T-cell (primary cell): ENCODE measurements around the gene HERPUD2. TPM values are rescaled to one million over a fixed set of nuclear protein-coding genes. Genes with fewer than 3 reads are reported as not detected.

ENCODE experiments used
- ATAC-seq, 4 experiments: fragments of 200-7000 bp in 3 of 4; fragments of 150-1000 bp in 1 of 4; cut with Tn5 transposase; replicated peaks in 1 of 4; 1 replicate in 3 of 4; 2 replicates in 1 of 4; pipeline ENCODE4 v1.10.0; 2021; ENCODE audit warnings: moderate library complexity in 3 of 4, mild to moderate bottlenecking in 2 of 4, moderate number of reproducible peaks in 1 of 4
- CTCF ChIA-PET, 2 donors: fragments of 300-600 bp; sonication (Branson Sonifier 250); formaldehyde crosslinking; loops; one replicate each; lab custom pipeline; 2022; ENCODE audit warnings: antibody characterized with exemption in 2 of 2; lab: Charles Lee
- POLR2A ChIA-PET, 2 donors: fragments of 300-600 bp; sonication (Branson Sonifier 250); formaldehyde crosslinking; loops; one replicate each; lab custom pipeline; 2022; ENCODE audit warnings: antibody characterized with exemption in 2 of 2; lab: Charles Lee
- DNase-seq, 35 experiments: peaks; one replicate each; pipeline versions ENCODE4 v3.0.0 to v3.0.0-alpha.2; 2013 to 2023
- H3K27ac ChIP-seq: one replicate; pipeline ENCODE4 v1.5.1; 2013; ENCODE audit warnings: low read length
- H3K27me3 ChIP-seq, 2 experiments: replicated peaks in 1 of 2; 1 replicate in 1 of 2; 2 replicates in 1 of 2; pipeline versions ENCODE4 v1.6.1 to v1.7.0; 2013; ENCODE audit warnings: low read length in 1 of 2, mixed read lengths in 1 of 2; ENCODE audit not compliant: control insufficient read depth in 2 of 2, insufficient read depth in 2 of 2; ENCODE audit errors: extremely low read depth in 1 of 2
- H3K36me3 ChIP-seq, 2 donors: 1 replicate in 1 of 2; 2 replicates in 1 of 2; pipeline versions ENCODE4 v1.6.1 to v1.7.0; 2013; ENCODE audit warnings: low read length in 1 of 2; ENCODE audit not compliant: control insufficient read depth in 2 of 2, insufficient read depth in 1 of 2; ENCODE audit errors: extremely low read depth in 1 of 2
- H3K4me1 ChIP-seq, 2 experiments: 1 replicate in 1 of 2; 2 replicates in 1 of 2; pipeline versions ENCODE4 v1.6.1 to v1.7.0; 2013; ENCODE audit warnings: low read length in 2 of 2, mixed read lengths in 1 of 2; ENCODE audit not compliant: insufficient read depth in 2 of 2, control insufficient read depth in 1 of 2; ENCODE audit errors: extremely low read depth in 1 of 2
- H3K4me3 ChIP-seq, 2 donors: 1 replicate in 1 of 2; 2 replicates in 1 of 2; pipeline versions ENCODE4 v1.5.1 to v1.7.0; 2013; ENCODE audit warnings: mild to moderate bottlenecking in 2 of 2, low read length in 1 of 2, moderate library complexity in 1 of 2; ENCODE audit not compliant: control insufficient read depth in 1 of 2; ENCODE audit errors: extremely low read depth in 1 of 2
- H3K9me3 ChIP-seq: 2 replicates; pipeline ENCODE4 v1.7.0; 2013
- H3K27ac Mint-ChIP-seq, 2 donors: one replicate each; pipeline ENCODE4 v1.8.0; 2020 to 2021; ENCODE audit warnings: mild to moderate bottlenecking in 2 of 2, mixed read lengths in 2 of 2
- H3K27me3 Mint-ChIP-seq, 2 donors: one replicate each; pipeline ENCODE4 v1.8.0; 2021 to 2022; ENCODE audit warnings: mixed read lengths in 2 of 2
- H3K36me3 Mint-ChIP-seq: one replicate; pipeline ENCODE4 v1.8.0; 2021; ENCODE audit warnings: mixed read lengths
- H3K4me1 Mint-ChIP-seq, 3 donors: one replicate each; pipeline ENCODE4 v1.8.0; 2020 to 2022; ENCODE audit warnings: mixed read lengths in 3 of 3, mild to moderate bottlenecking in 1 of 3
- H3K4me3 Mint-ChIP-seq, 3 donors: one replicate each; pipeline ENCODE4 v1.8.0; 2020 to 2022; ENCODE audit warnings: mild to moderate bottlenecking in 3 of 3, mixed read lengths in 3 of 3, moderate library complexity in 3 of 3
- H3K9me3 Mint-ChIP-seq, 3 donors: one replicate each; pipeline ENCODE4 v1.8.0; 2020 to 2022; ENCODE audit warnings: mixed read lengths in 3 of 3
- WGBS: methylation state at CpG from one replicate; pipeline ENCODE4 v1.1.5; 2013; ENCODE audit warnings: missing lambda C conversion rate; ENCODE audit not compliant: insufficient coverage; 5-methylcytosine and 5-hydroxymethylcytosine counted together
- total RNA-seq, 35 experiments: library from RNA in 6 of 35; stranded (reverse) in 6 of 35; fragments of 120-200 nt in 1 of 35; gene quantifications; one replicate each; pipeline versions ENCODE4 v1.2.1 to v1.2.4 and lab custom pipeline; 2013 to 2026

The HERPUD2 gene
- total RNA-seq, 5 donors from 2014 or later (not counting 1 experiment from before 2014, with no cell fraction given): 58.4 to 122 (median 67.5) TPM

- ChIA-PET CTCF (no interaction called here), POLR2A (interaction anchor here in 1 of 2 donors (0.6 kb wide), 1 partner anchor 41 kb away, joined by 5 read pairs; no protein-coding TSS in a partner anchor)
- H3K9me3 ChIP-seq: peaks cover 6% of the 10 kb centered on the region
- H3K4me3 ChIP-seq: no peak overlapping the region
- H3K27me3 Mint-ChIP-seq: no peaks in the 10 kb centered on the region
- H3K4me1 ChIP-seq: peaks cover 12 to 34% of the 10 kb centered on the region in 2 experiments
- H3K27ac ChIP-seq: no peak overlapping the region
- peak overlapping the region in 1 of 2 donors; percentile 30 for H3K27ac Mint-ChIP-seq
- no CpG with 5 or more reads among the region's 3 CpGs for whole genome bisulfite sequencing
- ATAC-seq: no peak
- H3K4me1 Mint-ChIP-seq: peaks cover 81 to 92% (median 88%) of the 10 kb centered on the region in 3 donors
- H3K36me3 Mint-ChIP-seq: peaks cover 51% of the 10 kb centered on the region
- no peaks in the 10 kb centered on the region for H3K27me3 ChIP-seq
- H3K4me3 Mint-ChIP-seq: no peak overlapping the region
- H3K9me3 Mint-ChIP-seq: peaks cover 4 to 21% (median 12%) of the 10 kb centered on the region in 3 donors
- DNase-seq: no peak
- peaks cover 0 to 15% of the 10 kb centered on the region in 2 donors for H3K36me3 ChIP-seq
These were observed 45.2 kb downstream of the HERPUD2 start for GRCh38 chr7:35649711-35650110.

- Mint-ChIP-seq H3K9me3 (peaks cover 4 to 11% (median 7%) of the 10 kb centered on the region in 3 donors), H3K36me3 (peaks cover 40% of the 10 kb centered on the region), H3K27me3 (no peaks in the 10 kb centered on the region), H3K27ac (no peak overlapping the region), H3K4me1 (peaks cover 78 to 90% (median 85%) of the 10 kb centered on the region in 3 donors), H3K4me3 (no peak overlapping the region)
- ChIA-PET POLR2A (no interaction called here), CTCF (interaction anchor here in 1 of 2 donors (0.6 kb wide), 2 partner anchors 38 to 638 kb away, joined by 3 to 6 read pairs; no protein-coding TSS in a partner anchor)
- ATAC-seq: no peak
- Histone ChIP-seq H3K27me3 (no peaks in the 10 kb centered on the region), H3K27ac (no peak overlapping the region), H3K4me1 (peaks cover 12 to 32% of the 10 kb centered on the region in 2 experiments), H3K36me3 (peaks cover 0 to 15% of the 10 kb centered on the region in 2 donors), H3K4me3 (no peak overlapping the region), H3K9me3 (peaks cover 5% of the 10 kb centered on the region)
- WGBS: 86% methylated on average over 1 of the region's 3 CpGs
- no peak for DNase-seq
These were observed 46.6 kb downstream of the HERPUD2 start for GRCh38 chr7:35648367-35648766.

GRCh38 chr7:35647171-35647574 lies 47.8 kb downstream of the HERPUD2 start:
- ATAC-seq (no peak), DNase-seq (no peak)
- Histone ChIP-seq H3K27me3 (no peaks in the 10 kb centered on the region), H3K9me3 (no peaks in the 10 kb centered on the region), H3K27ac (no peak overlapping the region), H3K36me3 (peaks cover 0 to 15% of the 10 kb centered on the region in 2 donors), H3K4me1 (peaks cover 12 to 27% of the 10 kb centered on the region in 2 experiments), H3K4me3 (no peak overlapping the region)
- CTCF ChIA-PET: interaction anchor here in 1 of 2 donors (1.2 to 1.3 kb wide), 2 partner anchors 18 to 154 kb away, joined by 3 to 5 read pairs; partner anchors contain the start of gene SEPTIN7
- Mint-ChIP-seq H3K27ac (peak overlapping the region; percentile 29 to 57), H3K27me3 (no peaks in the 10 kb centered on the region), H3K4me1 (peaks cover 80 to 90% (median 85%) of the 10 kb centered on the region in 3 donors), H3K4me3 (peak overlapping the region in 2 of 3 donors; percentile 37 to 57), H3K9me3 (peaks cover 0 to 4% (median 2%) of the 10 kb centered on the region in 3 donors), H3K36me3 (peaks cover 40% of the 10 kb centered on the region)
- POLR2A ChIA-PET: no interaction called here
- WGBS: 80% methylated on average over 3 of the region's 4 CpGs

GRCh38 chr7:35646289-35647023 lies 48.5 kb downstream of the HERPUD2 start:
- ChIA-PET POLR2A (interaction anchor here in 1 of 2 donors (0.7 kb wide), 1 partner anchor 16 kb away, joined by 3 read pairs; no protein-coding TSS in a partner anchor), CTCF (interaction anchor here (0.7 to 1.3 kb wide), 5 partner anchors 17 to 159 kb away, joined by 3 to 5 read pairs (median 4); partner anchors contain the start of gene SEPTIN7 (in 1 of the 2))
- Histone ChIP-seq H3K4me3 (no peak overlapping the region), H3K4me1 (peaks cover 12 to 24% of the 10 kb centered on the region in 2 experiments), H3K36me3 (peaks cover 0 to 15% of the 10 kb centered on the region in 2 donors), H3K27me3 (no peaks in the 10 kb centered on the region), H3K27ac (no peak overlapping the region), H3K9me3 (no peaks in the 10 kb centered on the region)
- Mint-ChIP-seq H3K9me3 (peaks cover 0 to 3% (median 0%) of the 10 kb centered on the region in 3 donors), H3K27ac (peak overlapping the region; percentile 57 to 76), H3K36me3 (peaks cover 40% of the 10 kb centered on the region), H3K27me3 (no peaks in the 10 kb centered on the region), H3K4me1 (peaks cover 81 to 91% (median 85%) of the 10 kb centered on the region in 3 donors), H3K4me3 (peak overlapping the region; percentile 2 to 57 (median 9))
- no peak for DNase-seq
- no CpG with 5 or more reads among the region's 3 CpGs for WGBS
- peak in 1 of 4 experiments; percentile 61 for ATAC-seq

GRCh38 chr7:35645691-35646090 lies 49.2 kb downstream of the HERPUD2 start:
- POLR2A ChIA-PET: no interaction called here
- DNase-seq: no peak
- no peak overlapping the region for H3K4me3 Mint-ChIP-seq
- Histone ChIP-seq H3K9me3 (no peaks in the 10 kb centered on the region), H3K27ac (no peak overlapping the region), H3K4me1 (peaks cover 12 to 17% of the 10 kb centered on the region in 2 experiments), H3K4me3 (no peak overlapping the region), H3K27me3 (no peaks in the 10 kb centered on the region), H3K36me3 (peaks cover 0 to 14% of the 10 kb centered on the region in 2 donors)
- peaks cover 36% of the 10 kb centered on the region for H3K36me3 Mint-ChIP-seq
- no peak for ATAC-seq
- WGBS: no CpG with 5 or more reads among the region's 4 CpGs
- no peaks in the 10 kb centered on the region for H3K9me3 Mint-ChIP-seq
- H3K4me1 Mint-ChIP-seq: peaks cover 76 to 86% (median 82%) of the 10 kb centered on the region in 3 donors
- H3K27me3 Mint-ChIP-seq: no peaks in the 10 kb centered on the region
- CTCF ChIA-PET: interaction anchor here in 1 of 2 donors (1.1 kb wide), 2 partner anchors 22 to 157 kb away, joined by 4 to 5 read pairs; no protein-coding TSS in a partner anchor
- no peak overlapping the region for H3K27ac Mint-ChIP-seq
